Calu3 (cell line): ENCODE data around the gene FCSK. TPM values are rescaled to one million over a fixed set of nuclear protein-coding genes. Genes with fewer than 3 reads are reported as not detected.
"Not testable (repeated sequence)": the region's sequence is repeated elsewhere in the genome, so short reads cannot be mapped to it uniquely, and the experiment has no call there.

Experiments
- BruUV-seq: library from RNA; stranded (reverse); fragments of 400-500 nt; replicated peaks from 2 replicates; lab custom pipeline; 2021; lab: Mats Ljungman, UMichigan
- CTCF ChIA-PET: fragments of 300-600 bp; sonication (Branson Sonifier 250); formaldehyde crosslinking; loops from one replicate; lab custom pipeline; 2022; ENCODE audit warnings: antibody characterized with exemption; lab: Charles Lee
- DNase-seq: peaks from one replicate; pipeline ENCODE4 v3.0.0; 2022
- H3K27ac Mint-ChIP-seq: one replicate; pipeline ENCODE4 v1.8.0; 2022; ENCODE audit warnings: mixed read lengths; ENCODE audit not compliant: unreplicated experiment
- H3K27me3 Mint-ChIP-seq: one replicate; pipeline ENCODE4 v1.8.0; 2022; ENCODE audit warnings: mixed read lengths; ENCODE audit not compliant: unreplicated experiment
- H3K36me3 Mint-ChIP-seq: one replicate; pipeline ENCODE4 v1.8.0; 2022; ENCODE audit warnings: mild to moderate bottlenecking, moderate library complexity, mixed read lengths; ENCODE audit not compliant: insufficient read depth, unreplicated experiment
- H3K4me1 Mint-ChIP-seq: one replicate; pipeline ENCODE4 v1.8.0; 2022; ENCODE audit warnings: mild to moderate bottlenecking, low read depth, mixed read lengths; ENCODE audit not compliant: unreplicated experiment
- H3K4me3 Mint-ChIP-seq: one replicate; pipeline ENCODE4 v1.8.0; 2022; ENCODE audit warnings: mild to moderate bottlenecking, low read depth, moderate library complexity, mixed read lengths; ENCODE audit not compliant: unreplicated experiment
- H3K9me3 Mint-ChIP-seq: one replicate; pipeline ENCODE4 v1.8.0; 2022; ENCODE audit warnings: low read depth, mixed read lengths; ENCODE audit not compliant: unreplicated experiment
- CTCF ChIP-seq: fragments of 200-600 bp; IDR thresholded peaks from one replicate; pipeline ENCODE4 v1.8.0; 2022; ENCODE audit warnings: antibody characterized with exemption; ENCODE audit not compliant: unreplicated experiment
- intact Hi-C: fragments of 100-400 bp; cut with micrococcal nuclease; formaldehyde crosslinking; loops from one replicate; pipeline ENCODE4 v1.10.0; 2022; ENCODE audit not compliant: unreplicated experiment
- total RNA-seq: library from RNA; stranded (reverse); gene quantifications from 2 replicates; pipeline ENCODE4 v1.2.3, GENCODE V29; 2022

The FCSK gene
- total RNA-seq, 1 experiment from 2014 or later = 27.6 TPM

- CTCF ChIA-PET = no interaction called here
- Mint-ChIP-seq H3K27me3 (no peaks in the 10 kb centered on the region), H3K4me1 (no peaks in the 10 kb centered on the region), H3K4me3 (no peak overlapping the region), H3K36me3 (no peaks in the 10 kb centered on the region), H3K27ac (no peak overlapping the region), H3K9me3 (no peaks in the 10 kb centered on the region)
- BruUV-seq = no TSS peak
- DNase-seq = no peak
- intact Hi-C loops = no loop called here
- TF ChIP-seq CTCF = no peak
Observed at GRCh38 chr16:70412385-70412784, 42.0 kb upstream of the FCSK start.

- CTCF ChIA-PET = interaction anchor here (0.6 to 0.9 kb wide), 4 partner anchors 9 to 29 kb away, joined by 3 to 4 read pairs (median 3); no protein-coding TSS in a partner anchor
Observed at GRCh38 chr16:70413572-70413971, 40.8 kb upstream of the FCSK start.

GRCh38 chr16:70416748-70417616 lies 37.4 kb upstream of the FCSK start:
- H3K27ac Mint-ChIP-seq = no peak overlapping the region
- no TSS peak for BruUV-seq
- no peak for DNase-seq

More at GRCh38 chr16:70413572-70413971, 40.8 kb upstream of the FCSK start:
- H3K4me1 Mint-ChIP-seq, H3K27me3 Mint-ChIP-seq, BruUV-seq, H3K36me3 Mint-ChIP-seq, DNase-seq, H3K9me3 Mint-ChIP-seq, intact Hi-C loops, H3K27ac Mint-ChIP-seq, H3K4me3 Mint-ChIP-seq: not testable (repeated sequence)

GRCh38 chr16:70417661-70418060 lies 36.7 kb upstream of the FCSK start:
- peaks cover 5% of the 10 kb centered on the region for H3K4me1 Mint-ChIP-seq
- no peaks in the 10 kb centered on the region for H3K9me3 Mint-ChIP-seq
- H3K4me3 Mint-ChIP-seq = no peak overlapping the region
- intact Hi-C loops = no loop called here
- no peak overlapping the region for H3K27ac Mint-ChIP-seq
- no peak for TF ChIP-seq CTCF
- CTCF ChIA-PET = interaction anchor here (0.5 to 0.7 kb wide), 2 partner anchors 54 to 63 kb away, joined by 3 to 11 read pairs; no protein-coding TSS in a partner anchor
- no TSS peak for BruUV-seq
- no peak for DNase-seq
- no peaks in the 10 kb centered on the region for H3K27me3 Mint-ChIP-seq
- H3K36me3 Mint-ChIP-seq = no peaks in the 10 kb centered on the region

More at GRCh38 chr16:70416748-70417616, 37.4 kb upstream of the FCSK start:
- TF ChIP-seq CTCF = no peak
- CTCF ChIA-PET = interaction anchor here (0.5 to 0.7 kb wide), 3 partner anchors 23 to 63 kb away, joined by 3 to 11 read pairs (median 3); no protein-coding TSS in a partner anchor
- H3K4me1 Mint-ChIP-seq = no peaks in the 10 kb centered on the region
- intact Hi-C loops = no loop called here
- no peak overlapping the region for H3K4me3 Mint-ChIP-seq
- H3K9me3 Mint-ChIP-seq = no peaks in the 10 kb centered on the region
- H3K27me3 Mint-ChIP-seq = no peaks in the 10 kb centered on the region
- no peaks in the 10 kb centered on the region for H3K36me3 Mint-ChIP-seq
